GM18505 (cell line): ENCODE results near the gene MYO1B.

Experiments
- ATAC-seq: cut with Tn5 transposase; IDR thresholded peaks from one replicate; pipeline ENCODE4 v1.9.1; 2021; ENCODE audit not compliant: unreplicated experiment
- POLR2A ChIP-seq: IDR thresholded peaks from 4 replicates; pipeline ENCODE4 v1.6.1; 2011; ENCODE audit warnings: borderline replicate concordance; ENCODE audit not compliant: insufficient read depth, insufficient read length; ENCODE audit errors: extremely low read depth

Gene MYO1B

GRCh38 chr2:191421950-191422349 lies 176.7 kb downstream of the MYO1B start:
- TF ChIP-seq POLR2A: no peak
- no peak for ATAC-seq

- no peak for TF ChIP-seq POLR2A
- ATAC-seq: no peak
Observed at GRCh38 chr2:191427031-191427430, 181.8 kb downstream of the MYO1B start.

- ATAC-seq: no peak
- TF ChIP-seq POLR2A: no peak
Observed at GRCh38 chr2:191428141-191428540, 182.9 kb downstream of the MYO1B start.

- ATAC-seq: no peak
- no peak for TF ChIP-seq POLR2A
Observed at GRCh38 chr2:191430476-191430875, 185.3 kb downstream of the MYO1B start.

GRCh38 chr2:191432121-191432520 lies 186.9 kb downstream of the MYO1B start:
- no peak for TF ChIP-seq POLR2A
- no peak for ATAC-seq

- TF ChIP-seq POLR2A: no peak
- ATAC-seq: no peak
Observed at GRCh38 chr2:191434072-191434471, 188.9 kb downstream of the MYO1B start.

GRCh38 chr2:191435141-191435540 lies 189.9 kb downstream of the MYO1B start:
- ATAC-seq: no peak
- no peak for TF ChIP-seq POLR2A

- TF ChIP-seq POLR2A: no peak
- no peak for ATAC-seq
Observed at GRCh38 chr2:191436368-191437055, 191.3 kb downstream of the MYO1B start.

- no peak for ATAC-seq
- no peak for TF ChIP-seq POLR2A
Observed at GRCh38 chr2:191439481-191439880, 194.3 kb downstream of the MYO1B start.

GRCh38 chr2:191441496-191442214 lies 196.5 kb downstream of the MYO1B start:
- no peak for TF ChIP-seq POLR2A
- no peak for ATAC-seq

GRCh38 chr2:191443446-191443845 lies 198.2 kb downstream of the MYO1B start:
- no peak for ATAC-seq
- no peak for TF ChIP-seq POLR2A

GRCh38 chr2:191446910-191447309 lies 201.7 kb downstream of the MYO1B start:
- ATAC-seq: no peak
- TF ChIP-seq POLR2A: no peak

- TF ChIP-seq POLR2A: no peak
- no peak for ATAC-seq
Observed at GRCh38 chr2:191451116-191451515, 205.9 kb downstream of the MYO1B start.

GRCh38 chr2:191452065-191452464 lies 206.9 kb downstream of the MYO1B start:
- ATAC-seq: no peak

More at GRCh38 chr2:191452065-191452464, 206.9 kb downstream of the MYO1B start:
- no peak for TF ChIP-seq POLR2A
